GM12878 (cell line): ENCODE measurements around the gene BICRA. TPM values are rescaled to one million over a fixed set of nuclear protein-coding genes. Genes with fewer than 3 reads are reported as not detected.

Source experiments
- ATAC-seq: fragments of 200-7000 bp; cut with Tn5 transposase; 3 replicates; pipeline ENCODE4 v1.9.1; 2020; ENCODE audit warnings: mild to moderate bottlenecking, moderate library complexity
- BruUV-seq: library from RNA; stranded (reverse); fragments of 400-500 nt; replicated peaks from 2 replicates; lab custom pipeline; 2021; lab: Mats Ljungman, UMichigan
- CTCF ChIA-PET: fragments of 300-600 bp; sonication (Branson Sonifier 250); formaldehyde crosslinking; extraction: SDS; loops from one replicate; lab custom pipeline; 2021; ENCODE audit warnings: inconsistent platforms; lab: Yijun Ruan, JAX
- POLR2A ChIA-PET: fragments of 350-600 bp; formaldehyde crosslinking; extraction: SDS; loops from one replicate; lab custom pipeline; 2021; ENCODE audit warnings: inconsistent platforms; lab: Charles Lee
- RAD21 ChIA-PET: fragments of 300-600 bp; sonication (Branson Sonifier 250); formaldehyde crosslinking; loops from one replicate; lab custom pipeline; 2023; ENCODE audit warnings: antibody characterized with exemption; ENCODE audit not compliant: unreplicated experiment; lab: Charles Lee
- SMC1A ChIA-PET: fragments of 300-600 bp; sonication (Branson Sonifier 250); formaldehyde crosslinking; loops from one replicate; lab custom pipeline; 2023; ENCODE audit not compliant: unreplicated experiment, uncharacterized antibody; lab: Charles Lee
- DNase-seq: peaks from one replicate; pipeline ENCODE4 v3.0.0-alpha.2; 2011; ENCODE audit warnings: low read depth, low spot score
- FAIRE-seq: peaks from 3 replicates; lab custom pipeline; 2011; peaks lifted over from hg19 to GRCh38; lab: Jason Lieb, UNC
- H2AFZ ChIP-seq: 2 replicates; pipeline ENCODE4 v1.6.0; 2011; ENCODE audit warnings: low read depth, low read length, control low read depth; ENCODE audit not compliant: control insufficient read depth
- H3K27ac ChIP-seq: 2 replicates; pipeline ENCODE4 v1.5.1; 2011; ENCODE audit warnings: control low read depth; ENCODE audit not compliant: control insufficient read depth, insufficient read depth
- H3K27me3 ChIP-seq, 2 experiments: replicated peaks in 1 of 2; 2 replicates each; pipeline versions ENCODE4 v1.6.0 to v1.6.1; 2011; ENCODE audit warnings: low read length in 1 of 2; ENCODE audit not compliant: control insufficient read depth in 2 of 2, insufficient read depth in 2 of 2
- H3K36me3 ChIP-seq, 2 experiments: 2 replicates each; pipeline ENCODE4 v1.5.1; 2011; ENCODE audit warnings: low read length in 1 of 2; ENCODE audit not compliant: control insufficient read depth in 2 of 2, insufficient read depth in 2 of 2
- H3K4me1 ChIP-seq: 2 replicates; pipeline ENCODE4 v1.6.1; 2011; ENCODE audit warnings: mild to moderate bottlenecking, low read length, moderate library complexity, mixed read lengths; ENCODE audit not compliant: control insufficient read depth, insufficient read depth
- H3K4me2 ChIP-seq: 2 replicates; pipeline ENCODE4 v1.6.0; 2011; ENCODE audit warnings: control low read depth; ENCODE audit not compliant: control insufficient read depth, insufficient read depth
- H3K4me3 ChIP-seq: fragments of 200-600 bp; sonication (generic); 2 replicates; pipeline ENCODE4 v1.5.1; 2016
- H3K79me2 ChIP-seq: 2 replicates; pipeline ENCODE4 v1.6.0; 2011; ENCODE audit warnings: low read length; ENCODE audit not compliant: control insufficient read depth, insufficient read depth
- H3K9ac ChIP-seq: 2 replicates; pipeline ENCODE4 v1.8.0; 2011; ENCODE audit warnings: low read length, control low read depth, mixed read lengths; ENCODE audit not compliant: control insufficient read depth, insufficient read depth
- H3K9me3 ChIP-seq: replicated peaks from 3 replicates; pipeline ENCODE4 v1.5.1; 2011; ENCODE audit warnings: mild to moderate bottlenecking, low read length; ENCODE audit not compliant: control insufficient read depth, insufficient read depth
- H4K20me1 ChIP-seq: 2 replicates; pipeline ENCODE4 v1.6.0; 2011; ENCODE audit not compliant: control insufficient read depth, insufficient read depth
- BRCA1 ChIP-seq: IDR thresholded peaks from 2 replicates; pipeline ENCODE4 v1.6.1; 2011; ENCODE audit warnings: low read depth, low read length, improper control_type of control experiment
- CBX5 ChIP-seq: sonication (generic); IDR thresholded peaks from 2 replicates; pipeline ENCODE4 v1.6.1; 2016; ENCODE audit warnings: low read depth, moderate library complexity, mild to moderate bottlenecking, inconsistent platforms
- EGR1 ChIP-seq, 2 experiments: IDR thresholded peaks; 1 replicate in 1 of 2; 2 replicates in 1 of 2; pipeline ENCODE4 v1.6.1; 2011 to 2012; ENCODE audit warnings: low read depth in 2 of 2, low read length in 2 of 2, borderline replicate concordance in 1 of 2, mild to moderate bottlenecking in 1 of 2, moderate library complexity in 1 of 2
- NR2F1 ChIP-seq: fragments of 450-650 bp; conservative IDR thresholded peaks from 2 replicates; pipeline ENCODE4 v1.6.1; 2017; ENCODE audit warnings: mild to moderate bottlenecking
- POLR2AphosphoS2 ChIP-seq: IDR thresholded peaks from 2 replicates; pipeline ENCODE4 v1.6.1; 2011; ENCODE audit warnings: low read depth, mild to moderate bottlenecking, low read length, improper control_type of control experiment, moderate library complexity
- RAD51 ChIP-seq: fragments of 450-650 bp; IDR thresholded peaks from 2 replicates; pipeline ENCODE4 v1.6.1; 2016; ENCODE audit warnings: moderate library complexity, mild to moderate bottlenecking, inconsistent platforms
- ZNF207 ChIP-seq: fragments of 450-650 bp; IDR thresholded peaks from 2 replicates; pipeline ENCODE4 v1.6.1; 2014; ENCODE audit warnings: antibody characterized with exemption, mild to moderate bottlenecking, borderline replicate concordance
- WGBS: methylation state at CpG from one replicate; pipeline ENCODE4 v1.1.6; 2016; ENCODE audit warnings: low lambda C conversion rate; ENCODE audit not compliant: insufficient replicate concordance, insufficient coverage; ENCODE audit errors: missing lambda C conversion rate; 5-methylcytosine and 5-hydroxymethylcytosine counted together
- in situ Hi-C: fragments of 300-500 bp; cut with MboI; formaldehyde crosslinking; loops from 9 replicates; pipeline ENCODE4 v1.14.3; 2018; ENCODE audit warnings: mixed read lengths
- intact Hi-C: fragments of 100-400 bp; cut with micrococcal nuclease; formaldehyde crosslinking; loops from one replicate; pipeline ENCODE4 v1.14.2; 2022; ENCODE audit not compliant: unreplicated experiment
- polyA plus RNA-seq, 11 experiments: library from polyadenylated mRNA; depleted of rRNA in 4 of 11; unstranded in 6 of 11; stranded (reverse) in 5 of 11; fragments of >200 nt; fragmentation: Nextera tagmentation in 4 of 11; fragmentation: Illumina TruSeq in 1 of 11; extraction: Ambion mirVana in 4 of 11; extraction: Trizol in 1 of 11; gene quantifications; 1 replicate in 1 of 11; 2 replicates in 10 of 11; pipeline versions ENCODE4 v1.2.1 to v1.2.3, GENCODE V29; 2011 to 2016; ENCODE audit warnings: inconsistent platforms in 2 of 11, missing spikeins in 2 of 11, low read depth in 1 of 11
- total RNA-seq, 4 experiments: library from RNA; depleted of rRNA in 3 of 4; stranded (reverse); fragments of >200 nt in 3 of 4; fragmentation: Illumina TruSeq in 1 of 4; extraction: Trizol in 1 of 4; gene quantifications; 2 replicates each; pipeline versions ENCODE4 v1.2.1 to v1.2.3, GENCODE V29; 2013 to 2021
- TF ChIP-seq, protein P1 (sequence below): fragments of 450-650 bp; formaldehyde crosslinking; IDR thresholded peaks from 2 replicates; pipeline ENCODE4 v1.4.0; 2022; ENCODE audit warnings: mild to moderate bottlenecking, moderate library complexity

BICRA gene
- total and polyA plus RNA-seq, 10 of the 15 experiments (the other 5 are each of a cell fraction or from before 2014, with no cell fraction given): 0.11 to 15.3 (median 1.3) TPM

DNA sequence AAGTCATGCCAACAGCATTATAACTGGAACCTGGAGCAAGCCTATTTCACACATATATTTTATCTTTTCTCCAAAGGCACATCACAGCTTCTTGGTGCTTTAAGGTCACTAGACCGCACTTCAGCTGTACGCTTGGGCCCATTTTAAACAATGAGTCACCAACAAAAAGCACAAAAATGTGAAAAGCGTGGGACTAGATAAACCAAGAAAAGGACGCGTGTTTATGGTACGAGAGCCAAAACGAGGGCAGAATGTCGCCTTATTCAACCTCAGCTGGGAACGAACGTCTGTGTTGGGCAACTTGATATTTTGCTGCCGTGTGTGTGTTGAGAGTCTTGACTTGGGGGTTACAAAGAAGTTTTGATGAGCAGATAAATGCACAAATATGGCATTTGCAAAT, 95.1 kb downstream of the BICRA start:
- WGBS: 95% methylated on average over 11 of the region's 11 CpGs
- POLR2A ChIA-PET: no interaction called here
- intact Hi-C loops (loop anchor here (10.0 kb wide), 1 partner anchor 419 kb away; no protein-coding TSS in a partner anchor), in situ Hi-C loops (no loop called here)
- RAD21 ChIA-PET: interaction anchor here (5.0 kb wide), 1 partner anchor 268 kb away, joined by 47 read pairs; no protein-coding TSS in a partner anchor
- Histone ChIP-seq H3K9me3 (no peaks in the 10 kb centered on the region), H3K27me3 (no peaks in the 10 kb centered on the region), H2AFZ (no peak overlapping the region), H3K79me2 (no peaks in the 10 kb centered on the region), H3K4me1 (no peaks in the 10 kb centered on the region), H3K4me2 (no peak overlapping the region), H3K27ac (no peak overlapping the region), H3K9ac (no peak overlapping the region), H3K4me3 (no peak overlapping the region), H3K36me3 (no peaks in the 10 kb centered on the region; a peak in 2 of 4 replicates), H4K20me1 (no peaks in the 10 kb centered on the region)
- no peak for FAIRE-seq
- SMC1A ChIA-PET: interaction anchor here (1.2 to 5.5 kb wide), 2 partner anchors 269 to 271 kb away, joined by 3 to 49 read pairs; no protein-coding TSS in a partner anchor
- no TSS peak for BruUV-seq
- DNase-seq: no peak
- TF ChIP-seq RAD51 (no peak), ZNF207 (no peak), EGR1 (IDR thresholded peaks at IDR 0.05; ENCODE audit: borderline replicate concordance in 1 of 2, low read depth in 2 of 2, low read length in 2 of 2) (no peak)
- CTCF ChIA-PET: interaction anchor here (0.6 to 8.3 kb wide), 4 partner anchors 165 to 621 kb away, joined by 3 to 163 read pairs (median 4); partner anchors contain the start of gene NAPA
- no peak for ATAC-seq

DNA sequence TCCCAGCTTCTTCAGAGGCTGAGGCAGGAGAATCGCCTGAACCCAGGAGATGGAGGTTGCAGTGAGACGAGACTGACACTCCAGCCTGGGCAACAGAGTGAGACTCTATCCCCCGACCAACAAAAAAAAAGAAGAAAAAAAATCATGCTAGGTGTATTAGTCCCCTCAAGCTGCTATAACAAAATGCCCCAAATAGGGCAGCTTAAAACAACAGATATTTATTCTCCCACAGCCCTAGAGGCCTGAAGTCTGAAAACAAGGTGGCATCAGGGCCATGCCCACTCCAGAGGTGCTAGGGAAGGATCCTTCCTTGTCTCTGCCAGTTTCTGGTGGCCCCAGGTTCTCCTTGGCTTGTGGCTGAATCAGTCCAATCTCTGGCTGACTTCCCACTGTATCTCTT, 95.7 kb downstream of the BICRA start:
- H3K79me2 ChIP-seq: no peaks in the 10 kb centered on the region
- in situ Hi-C loops: loop anchor here (5.0 kb wide), 1 partner anchor 267 kb away; no protein-coding TSS in a partner anchor
- H3K27ac ChIP-seq: no peak overlapping the region
- no peak for TF ChIP-seq BRCA1
- no peak for TF ChIP-seq CBX5
- TF ChIP-seq, protein P1, sequence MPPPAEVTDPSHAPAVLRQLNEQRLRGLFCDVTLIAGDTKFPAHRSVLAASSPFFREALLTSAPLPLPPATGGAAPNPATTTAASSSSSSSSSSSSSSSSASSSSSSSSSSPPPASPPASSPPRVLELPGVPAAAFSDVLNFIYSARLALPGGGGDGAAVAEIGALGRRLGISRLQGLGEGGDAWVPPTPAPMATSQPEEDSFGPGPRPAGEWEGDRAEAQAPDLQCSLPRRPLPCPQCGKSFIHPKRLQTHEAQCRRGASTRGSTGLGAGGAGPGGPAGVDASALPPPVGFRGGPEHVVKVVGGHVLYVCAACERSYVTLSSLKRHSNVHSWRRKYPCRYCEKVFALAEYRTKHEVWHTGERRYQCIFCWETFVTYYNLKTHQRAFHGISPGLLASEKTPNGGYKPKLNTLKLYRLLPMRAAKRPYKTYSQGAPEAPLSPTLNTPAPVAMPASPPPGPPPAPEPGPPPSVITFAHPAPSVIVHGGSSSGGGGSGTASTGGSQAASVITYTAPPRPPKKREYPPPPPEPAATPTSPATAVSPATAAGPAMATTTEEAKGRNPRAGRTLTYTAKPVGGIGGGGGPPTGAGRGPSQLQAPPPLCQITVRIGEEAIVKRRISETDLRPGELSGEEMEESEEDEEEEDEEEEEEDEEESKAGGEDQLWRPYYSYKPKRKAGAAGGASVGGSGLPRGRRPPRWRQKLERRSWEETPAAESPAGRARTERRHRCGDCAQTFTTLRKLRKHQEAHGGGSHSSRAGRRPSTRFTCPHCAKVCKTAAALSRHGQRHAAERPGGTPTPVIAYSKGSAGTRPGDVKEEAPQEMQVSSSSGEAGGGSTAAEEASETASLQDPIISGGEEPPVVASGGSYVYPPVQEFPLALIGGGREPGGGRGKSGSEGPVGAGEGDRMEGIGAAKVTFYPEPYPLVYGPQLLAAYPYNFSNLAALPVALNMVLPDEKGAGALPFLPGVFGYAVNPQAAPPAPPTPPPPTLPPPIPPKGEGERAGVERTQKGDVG (CRISPR knock-in tag): no peak
- TF ChIP-seq POLR2AphosphoS2: no peak
- TF ChIP-seq NR2F1: no peak
- BruUV-seq: no TSS peak
- 97% methylated on average over 3 of the region's 3 CpGs for WGBS
- H3K27me3 ChIP-seq: no peaks in the 10 kb centered on the region
- ATAC-seq: no peak
- intact Hi-C loops: loop anchor here (10.0 kb wide), 1 partner anchor 420 kb away; no protein-coding TSS in a partner anchor
- DNase-seq: no peak
- no peaks in the 10 kb centered on the region; a peak in 2 of 4 replicates for H3K36me3 ChIP-seq
- no peaks in the 10 kb centered on the region for H3K4me1 ChIP-seq
- SMC1A ChIA-PET: interaction anchor here (1.2 to 5.5 kb wide), 2 partner anchors 269 to 272 kb away, joined by 3 to 49 read pairs; no protein-coding TSS in a partner anchor
- H3K4me3 ChIP-seq: no peak overlapping the region
- FAIRE-seq: no peak
- no peak overlapping the region for H3K4me2 ChIP-seq
- RAD21 ChIA-PET: interaction anchor here (5.0 kb wide), 1 partner anchor 268 kb away, joined by 47 read pairs; no protein-coding TSS in a partner anchor
- POLR2A ChIA-PET: no interaction called here
- no peaks in the 10 kb centered on the region for H3K9me3 ChIP-seq
- no peak overlapping the region for H3K9ac ChIP-seq
- CTCF ChIA-PET: interaction anchor here (0.6 to 8.3 kb wide), 7 partner anchors 10 to 621 kb away, joined by 3 to 163 read pairs (median 3); partner anchors contain the start of gene NAPA
- H2AFZ ChIP-seq: no peak overlapping the region
- no peaks in the 10 kb centered on the region for H4K20me1 ChIP-seq
